ENCODE results near the gene SHISA5.

Gene SHISA5

DNA sequence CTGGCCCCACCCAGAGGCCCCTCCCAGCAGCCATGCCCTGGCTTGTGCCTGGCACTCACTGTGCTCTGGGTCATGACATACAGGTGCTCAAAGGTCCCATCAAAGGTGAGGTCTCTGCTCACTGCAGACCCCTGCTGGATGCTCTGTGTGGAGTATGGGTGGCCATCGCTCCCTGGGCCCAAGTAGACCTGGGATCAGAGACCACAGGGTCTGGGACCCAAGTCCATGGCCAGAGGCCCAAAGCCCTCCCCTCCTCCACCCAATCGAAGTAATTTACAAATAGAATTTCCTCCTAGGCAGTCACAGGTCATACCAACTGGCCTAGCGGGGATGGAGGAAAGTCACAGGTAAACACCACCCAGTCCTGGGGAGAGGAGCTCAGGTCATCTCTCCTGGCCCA lies 81.7 kb downstream of the SHISA5 start (continued):
- TF ChIP-seq, protein P1, sequence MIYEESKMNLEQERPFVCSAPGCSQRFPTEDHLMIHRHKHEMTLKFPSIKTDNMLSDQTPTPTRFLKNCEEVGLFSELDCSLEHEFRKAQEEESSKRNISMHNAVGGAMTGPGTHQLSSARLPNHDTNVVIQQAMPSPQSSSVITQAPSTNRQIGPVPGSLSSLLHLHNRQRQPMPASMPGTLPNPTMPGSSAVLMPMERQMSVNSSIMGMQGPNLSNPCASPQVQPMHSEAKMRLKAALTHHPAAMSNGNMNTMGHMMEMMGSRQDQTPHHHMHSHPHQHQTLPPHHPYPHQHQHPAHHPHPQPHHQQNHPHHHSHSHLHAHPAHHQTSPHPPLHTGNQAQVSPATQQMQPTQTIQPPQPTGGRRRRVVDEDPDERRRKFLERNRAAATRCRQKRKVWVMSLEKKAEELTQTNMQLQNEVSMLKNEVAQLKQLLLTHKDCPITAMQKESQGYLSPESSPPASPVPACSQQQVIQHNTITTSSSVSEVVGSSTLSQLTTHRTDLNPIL (CRISPR knock-in tag; IDR thresholded peaks at IDR 0.05; ENCODE audit: low read depth) = no peak
- TF ChIP-seq ZNF8 (CRISPR knock-in tag; IDR thresholded peaks at IDR 0.05) = no peak
- TF ChIP-seq ZNF565 (CRISPR knock-in tag; conservative IDR thresholded peaks at IDR 0.05; ENCODE audit: low read depth) = no peak
- no peak for TF ChIP-seq BACH2 (CRISPR knock-in tag; IDR thresholded peaks at IDR 0.05; ENCODE audit: borderline replicate concordance)
- TF ChIP-seq ESRRG (CRISPR knock-in tag; IDR thresholded peaks at IDR 0.05) = no peak
- TF ChIP-seq ZC3H10 (CRISPR knock-in tag; IDR thresholded peaks at IDR 0.05) = no peak

DNA sequence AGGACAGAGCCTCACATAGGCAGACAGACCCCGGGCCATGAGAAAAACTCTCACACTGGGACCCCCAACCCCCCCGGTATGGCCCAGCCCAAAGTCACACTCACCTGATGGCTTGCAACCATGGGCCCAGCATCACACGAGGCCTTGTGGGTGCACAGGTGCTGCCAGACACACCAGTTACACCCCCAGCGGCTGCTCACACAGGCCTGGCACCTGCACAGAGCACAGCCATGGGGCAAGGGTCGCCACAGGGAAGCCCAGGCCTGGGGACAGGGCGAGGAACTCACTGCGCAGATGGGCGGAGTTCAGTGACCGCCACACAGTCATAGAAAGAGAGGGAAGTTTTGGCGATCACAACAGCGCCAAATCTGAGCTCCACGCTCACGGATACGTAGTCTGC lies 83.4 kb downstream of the SHISA5 start:
- ATAC-seq = no peak
- TF ChIP-seq ZFP30 (CRISPR knock-in tag; IDR thresholded peaks at IDR 0.05) = no peak
- no peak for TF ChIP-seq CSDC2 (CRISPR knock-in tag; IDR thresholded peaks at IDR 0.05)
- TF ChIP-seq ISL1 (CRISPR knock-in tag; IDR thresholded peaks at IDR 0.05) = no peak
- no peak for TF ChIP-seq ZNF565 (CRISPR knock-in tag; conservative IDR thresholded peaks at IDR 0.05; ENCODE audit: low read depth)

GRCh38 chr3:48419597-48419996 lies 84.4 kb downstream of the SHISA5 start:
- TF ChIP-seq, protein P2, sequence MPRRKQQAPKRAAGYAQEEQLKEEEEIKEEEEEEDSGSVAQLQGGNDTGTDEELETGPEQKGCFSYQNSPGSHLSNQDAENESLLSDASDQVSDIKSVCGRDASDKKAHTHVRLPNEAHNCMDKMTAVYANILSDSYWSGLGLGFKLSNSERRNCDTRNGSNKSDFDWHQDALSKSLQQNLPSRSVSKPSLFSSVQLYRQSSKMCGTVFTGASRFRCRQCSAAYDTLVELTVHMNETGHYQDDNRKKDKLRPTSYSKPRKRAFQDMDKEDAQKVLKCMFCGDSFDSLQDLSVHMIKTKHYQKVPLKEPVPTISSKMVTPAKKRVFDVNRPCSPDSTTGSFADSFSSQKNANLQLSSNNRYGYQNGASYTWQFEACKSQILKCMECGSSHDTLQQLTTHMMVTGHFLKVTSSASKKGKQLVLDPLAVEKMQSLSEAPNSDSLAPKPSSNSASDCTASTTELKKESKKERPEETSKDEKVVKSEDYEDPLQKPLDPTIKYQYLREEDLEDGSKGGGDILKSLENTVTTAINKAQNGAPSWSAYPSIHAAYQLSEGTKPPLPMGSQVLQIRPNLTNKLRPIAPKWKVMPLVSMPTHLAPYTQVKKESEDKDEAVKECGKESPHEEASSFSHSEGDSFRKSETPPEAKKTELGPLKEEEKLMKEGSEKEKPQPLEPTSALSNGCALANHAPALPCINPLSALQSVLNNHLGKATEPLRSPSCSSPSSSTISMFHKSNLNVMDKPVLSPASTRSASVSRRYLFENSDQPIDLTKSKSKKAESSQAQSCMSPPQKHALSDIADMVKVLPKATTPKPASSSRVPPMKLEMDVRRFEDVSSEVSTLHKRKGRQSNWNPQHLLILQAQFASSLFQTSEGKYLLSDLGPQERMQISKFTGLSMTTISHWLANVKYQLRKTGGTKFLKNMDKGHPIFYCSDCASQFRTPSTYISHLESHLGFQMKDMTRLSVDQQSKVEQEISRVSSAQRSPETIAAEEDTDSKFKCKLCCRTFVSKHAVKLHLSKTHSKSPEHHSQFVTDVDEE (CRISPR knock-in tag; IDR thresholded peaks at IDR 0.05) = no peak
- no peak for TF ChIP-seq OSR1 (CRISPR knock-in tag; IDR thresholded peaks at IDR 0.05)
- TF ChIP-seq ZNF565 (CRISPR knock-in tag; conservative IDR thresholded peaks at IDR 0.05; ENCODE audit: low read depth) = no peak
- TF ChIP-seq ARNTL (CRISPR knock-in tag; IDR thresholded peaks at IDR 0.05; ENCODE audit: borderline replicate concordance, low read depth) = no peak
- TF ChIP-seq PPARA (CRISPR knock-in tag; IDR thresholded peaks at IDR 0.05; ENCODE audit: borderline replicate concordance) = no peak
- TF ChIP-seq, protein P1 (CRISPR knock-in tag; IDR thresholded peaks at IDR 0.05; ENCODE audit: low read depth) = no peak
- TF ChIP-seq CSDC2 (CRISPR knock-in tag; IDR thresholded peaks at IDR 0.05) = no peak
- no peak for TF ChIP-seq SNAI2 (CRISPR knock-in tag; IDR thresholded peaks at IDR 0.05)
- no peak for TF ChIP-seq ISL1 (CRISPR knock-in tag; IDR thresholded peaks at IDR 0.05)
- TF ChIP-seq ZFP3 (CRISPR knock-in tag; IDR thresholded peaks at IDR 0.05) = no peak
- TF ChIP-seq ZNF70 (CRISPR knock-in tag; IDR thresholded peaks at IDR 0.05) = no peak
- TF ChIP-seq BACH2 (CRISPR knock-in tag; IDR thresholded peaks at IDR 0.05; ENCODE audit: borderline replicate concordance) = no peak
- TF ChIP-seq TCF4 (CRISPR knock-in tag; IDR thresholded peaks at IDR 0.05; ENCODE audit: borderline replicate concordance) = no peak
- no peak for TF ChIP-seq ZNF8 (CRISPR knock-in tag; IDR thresholded peaks at IDR 0.05)
- TF ChIP-seq ZFP30 (CRISPR knock-in tag; IDR thresholded peaks at IDR 0.05) = no peak
- TF ChIP-seq, protein P3, sequence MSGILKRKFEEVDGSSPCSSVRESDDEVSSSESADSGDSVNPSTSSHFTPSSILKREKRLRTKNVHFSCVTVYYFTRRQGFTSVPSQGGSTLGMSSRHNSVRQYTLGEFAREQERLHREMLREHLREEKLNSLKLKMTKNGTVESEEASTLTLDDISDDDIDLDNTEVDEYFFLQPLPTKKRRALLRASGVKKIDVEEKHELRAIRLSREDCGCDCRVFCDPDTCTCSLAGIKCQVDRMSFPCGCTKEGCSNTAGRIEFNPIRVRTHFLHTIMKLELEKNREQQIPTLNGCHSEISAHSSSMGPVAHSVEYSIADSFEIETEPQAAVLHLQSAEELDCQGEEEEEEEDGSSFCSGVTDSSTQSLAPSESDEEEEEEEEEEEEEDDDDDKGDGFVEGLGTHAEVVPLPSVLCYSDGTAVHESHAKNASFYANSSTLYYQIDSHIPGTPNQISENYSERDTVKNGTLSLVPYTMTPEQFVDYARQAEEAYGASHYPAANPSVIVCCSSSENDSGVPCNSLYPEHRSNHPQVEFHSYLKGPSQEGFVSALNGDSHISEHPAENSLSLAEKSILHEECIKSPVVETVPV (CRISPR knock-in tag; IDR thresholded peaks at IDR 0.05) = no peak
- TF ChIP-seq, protein P4, sequence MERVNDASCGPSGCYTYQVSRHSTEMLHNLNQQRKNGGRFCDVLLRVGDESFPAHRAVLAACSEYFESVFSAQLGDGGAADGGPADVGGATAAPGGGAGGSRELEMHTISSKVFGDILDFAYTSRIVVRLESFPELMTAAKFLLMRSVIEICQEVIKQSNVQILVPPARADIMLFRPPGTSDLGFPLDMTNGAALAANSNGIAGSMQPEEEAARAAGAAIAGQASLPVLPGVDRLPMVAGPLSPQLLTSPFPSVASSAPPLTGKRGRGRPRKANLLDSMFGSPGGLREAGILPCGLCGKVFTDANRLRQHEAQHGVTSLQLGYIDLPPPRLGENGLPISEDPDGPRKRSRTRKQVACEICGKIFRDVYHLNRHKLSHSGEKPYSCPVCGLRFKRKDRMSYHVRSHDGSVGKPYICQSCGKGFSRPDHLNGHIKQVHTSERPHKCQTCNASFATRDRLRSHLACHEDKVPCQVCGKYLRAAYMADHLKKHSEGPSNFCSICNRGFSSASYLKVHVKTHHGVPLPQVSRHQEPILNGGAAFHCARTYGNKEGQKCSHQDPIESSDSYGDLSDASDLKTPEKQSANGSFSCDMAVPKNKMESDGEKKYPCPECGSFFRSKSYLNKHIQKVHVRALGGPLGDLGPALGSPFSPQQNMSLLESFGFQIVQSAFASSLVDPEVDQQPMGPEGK (CRISPR knock-in tag; IDR thresholded peaks at IDR 0.05; ENCODE audit: borderline replicate concordance) = no peak
- no peak for TF ChIP-seq ESRRG (CRISPR knock-in tag; IDR thresholded peaks at IDR 0.05)
- no peak for ATAC-seq

- ATAC-seq = no peak
- TF ChIP-seq CSDC2 (CRISPR knock-in tag; IDR thresholded peaks at IDR 0.05) (no peak), ZFP30 (CRISPR knock-in tag; IDR thresholded peaks at IDR 0.05) (no peak), ZNF70 (CRISPR knock-in tag; IDR thresholded peaks at IDR 0.05) (no peak)
Measured at GRCh38 chr3:48419149-48419548, 84.8 kb downstream of the SHISA5 start.

Measured in SK-N-SH treated with all-trans-retinoic acid at 6 μM for 48 hours (cell line).